GM21737 (cell line): ENCODE measurements around the gene LRRC17.
"Not testable (repeated sequence)": the region's sequence is repeated elsewhere in the genome, so short reads cannot be mapped to it uniquely, and the experiment has no call there.

ENCODE experiments used
- ATAC-seq: cut with Tn5 transposase; IDR thresholded peaks from one replicate; pipeline ENCODE4 v1.9.1; 2021; ENCODE audit warnings: mild to moderate bottlenecking, moderate library complexity; ENCODE audit not compliant: unreplicated experiment

LRRC17 gene

GRCh38 chr7:102897211-102897631 lies 15.6 kb upstream of the LRRC17 start:
- no peak for ATAC-seq

GRCh38 chr7:102897856-102898531 lies 14.8 kb upstream of the LRRC17 start:
- ATAC-seq = no peak

- ATAC-seq = no peak
Observed at GRCh38 chr7:102898532-102898859, 14.3 kb upstream of the LRRC17 start.

GRCh38 chr7:102902052-102902451 lies 10.7 kb upstream of the LRRC17 start:
- ATAC-seq = not testable (repeated sequence)

GRCh38 chr7:102903576-102903975 lies 9.2 kb upstream of the LRRC17 start:
- ATAC-seq = not testable (repeated sequence)

GRCh38 chr7:102908676-102909075 lies 4.1 kb upstream of the LRRC17 start:
- no peak for ATAC-seq

- ATAC-seq = no peak
Observed at GRCh38 chr7:102913826-102914225, 1.0 kb downstream of the LRRC17 start.

- no peak for ATAC-seq
Observed at GRCh38 chr7:102914585-102914984, 1.8 kb downstream of the LRRC17 start.

- no peak for ATAC-seq
Observed at GRCh38 chr7:102916426-102916825, 3.6 kb downstream of the LRRC17 start.

GRCh38 chr7:102916881-102917280 lies 4.1 kb downstream of the LRRC17 start:
- ATAC-seq = no peak

GRCh38 chr7:102917436-102918353 lies 4.9 kb downstream of the LRRC17 start:
- no peak for ATAC-seq

GRCh38 chr7:102918845-102919244 lies 6.0 kb downstream of the LRRC17 start:
- no peak for ATAC-seq

- no peak for ATAC-seq
Observed at GRCh38 chr7:102925976-102926782, 13.4 kb downstream of the LRRC17 start.

- no peak for ATAC-seq
Observed at GRCh38 chr7:102926783-102927140, 14.0 kb downstream of the LRRC17 start.

- no peak for ATAC-seq
Observed at GRCh38 chr7:102927312-102927933, 14.6 kb downstream of the LRRC17 start.

- ATAC-seq = no peak
Observed at GRCh38 chr7:102931757-102932156, 19.0 kb downstream of the LRRC17 start.

- ATAC-seq = no peak
Observed at GRCh38 chr7:102933763-102934162, 21.0 kb downstream of the LRRC17 start.

GRCh38 chr7:102934239-102934638 lies 21.4 kb downstream of the LRRC17 start:
- no peak for ATAC-seq

GRCh38 chr7:102934701-102935100 lies 21.9 kb downstream of the LRRC17 start:
- ATAC-seq = no peak

GRCh38 chr7:102935450-102936115 lies 22.8 kb downstream of the LRRC17 start:
- ATAC-seq = no peak
